EL (cell line): ENCODE results near the gene TMEM255B.
"Not testable (repeated sequence)": the region's sequence is repeated elsewhere in the genome, so short reads cannot be mapped to it uniquely, and the experiment has no call there.

Experiments used
- DNase-seq: peaks from one replicate; pipeline ENCODE4 v3.0.0-alpha.2; 2016

The TMEM255B gene

DNA sequence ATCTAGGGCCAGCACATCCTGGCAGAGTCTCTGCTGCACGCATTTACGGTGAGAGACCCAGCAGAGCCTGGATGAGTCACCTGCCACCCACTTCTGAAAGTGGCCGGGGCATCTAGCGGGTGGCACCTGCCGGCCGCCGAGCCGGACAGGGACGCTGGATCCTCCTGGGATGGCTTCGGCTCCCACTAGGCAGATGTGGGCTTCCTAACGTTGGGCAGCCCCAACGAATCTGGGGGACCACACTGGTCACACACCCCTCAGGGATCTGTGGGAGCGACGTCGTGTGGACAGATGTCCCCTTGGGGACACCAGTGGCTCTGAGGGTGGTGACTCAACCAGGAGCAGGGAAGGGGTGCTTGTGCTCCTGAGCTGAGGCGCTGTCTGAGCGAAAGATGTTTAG lies 32.2 kb downstream of the TMEM255B start:
- no peak for DNase-seq

DNA sequence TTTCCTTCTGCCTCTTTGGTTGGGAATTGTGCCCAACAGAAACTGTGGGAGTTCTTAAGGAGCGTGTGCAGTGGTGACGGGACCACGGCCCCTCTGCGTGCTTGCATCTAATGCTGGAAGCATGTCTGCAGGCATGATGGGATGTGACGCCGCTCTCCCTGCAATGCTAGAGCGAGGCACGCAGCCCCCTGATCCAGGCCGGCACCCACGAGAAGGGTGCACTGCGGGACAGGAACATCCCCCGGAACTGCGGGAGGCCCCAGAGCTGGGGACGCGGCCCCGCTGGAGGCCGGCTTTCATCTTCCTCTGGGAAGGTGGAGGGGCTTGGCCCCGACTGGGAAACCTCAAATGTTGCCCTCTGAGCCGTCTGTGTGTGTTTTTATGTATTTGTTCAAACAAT lies 32.7 kb downstream of the TMEM255B start:
- no peak for DNase-seq

DNA sequence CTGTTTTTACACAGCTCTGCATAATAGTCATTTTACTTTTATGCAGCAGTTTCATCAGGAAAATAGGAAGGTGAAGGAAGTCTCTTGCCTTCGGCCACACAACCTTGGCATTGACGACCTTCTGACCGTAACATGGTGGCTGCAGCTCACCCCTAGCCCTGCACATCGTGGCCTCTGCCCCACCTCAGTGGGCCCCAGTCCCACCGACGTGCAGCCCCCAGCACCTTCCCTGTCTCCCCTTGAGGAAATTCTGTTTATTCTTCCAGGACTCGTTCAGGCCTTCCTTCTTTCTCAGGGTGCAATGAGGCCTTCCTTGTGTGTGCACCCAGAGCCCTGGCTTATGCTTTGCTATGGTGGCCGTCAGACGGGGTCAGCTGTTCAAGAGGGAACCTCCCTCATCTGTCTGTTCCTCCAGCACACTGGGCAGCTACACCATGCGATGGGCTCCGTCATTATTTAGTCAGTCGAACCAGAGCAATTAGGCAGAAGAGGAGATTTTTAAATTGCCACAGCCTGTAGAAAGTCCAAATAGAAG lies 33.3 kb downstream of the TMEM255B start:
- DNase-seq: no peak

DNA sequence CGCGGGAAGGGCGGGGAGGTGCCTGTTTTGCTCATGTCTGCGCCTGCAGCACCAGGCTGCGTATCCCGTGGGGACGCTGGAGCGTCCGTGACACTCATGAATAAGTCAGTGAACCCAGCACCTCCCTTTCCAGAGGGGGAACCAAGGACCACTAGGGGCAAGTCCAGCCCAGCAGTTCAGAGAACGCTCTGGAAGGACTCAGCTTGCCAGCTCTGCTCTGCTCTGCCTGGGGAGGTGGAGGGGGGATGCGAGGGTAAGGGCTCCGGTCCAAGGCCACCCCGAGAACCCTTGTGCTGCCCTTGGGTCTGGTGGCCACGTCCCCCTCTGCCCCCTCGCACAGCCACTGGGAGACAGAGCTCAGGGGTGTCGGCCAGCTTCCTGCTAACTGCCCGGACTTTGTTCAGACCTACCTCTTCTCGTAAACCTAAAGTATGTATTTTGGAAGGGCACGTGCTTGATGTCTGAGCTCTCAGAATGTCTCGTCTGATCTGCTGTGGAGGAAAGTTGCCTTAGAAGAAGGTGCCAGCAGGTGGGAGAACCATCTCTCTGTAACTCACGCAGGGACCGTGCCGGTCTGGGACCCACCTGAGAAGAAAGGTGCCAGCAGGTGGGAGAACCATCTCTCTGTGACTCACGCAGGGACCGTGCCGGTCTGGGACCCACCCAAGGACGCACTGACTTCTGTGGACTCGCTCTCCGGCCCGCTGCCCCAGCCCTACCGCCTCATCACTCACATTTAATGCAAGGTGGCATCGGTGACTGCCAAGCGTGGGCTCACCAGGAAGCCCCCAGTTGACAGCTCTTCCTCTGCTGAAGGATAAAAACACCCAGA lies 34.1 kb downstream of the TMEM255B start:
- no peak for DNase-seq

DNA sequence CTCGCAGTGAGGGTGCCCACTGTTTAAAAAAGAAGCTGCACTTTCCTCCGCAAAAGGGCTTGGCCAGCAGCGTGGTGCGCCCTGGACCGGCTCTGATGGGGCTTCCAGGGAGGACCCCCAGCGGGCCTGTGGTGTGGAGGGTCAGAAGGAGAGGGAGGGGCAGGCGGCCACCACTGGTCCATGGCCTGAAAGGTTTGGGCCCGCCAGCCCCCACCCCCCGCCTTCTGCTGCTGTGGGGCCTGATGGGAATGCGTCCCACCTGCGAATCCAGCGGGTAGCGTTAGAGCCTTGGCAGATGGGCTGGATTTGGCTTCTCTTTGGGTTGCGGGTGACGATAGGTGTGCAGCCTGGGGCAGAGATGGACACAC lies 34.7 kb downstream of the TMEM255B start:
- DNase-seq: no peak

DNA sequence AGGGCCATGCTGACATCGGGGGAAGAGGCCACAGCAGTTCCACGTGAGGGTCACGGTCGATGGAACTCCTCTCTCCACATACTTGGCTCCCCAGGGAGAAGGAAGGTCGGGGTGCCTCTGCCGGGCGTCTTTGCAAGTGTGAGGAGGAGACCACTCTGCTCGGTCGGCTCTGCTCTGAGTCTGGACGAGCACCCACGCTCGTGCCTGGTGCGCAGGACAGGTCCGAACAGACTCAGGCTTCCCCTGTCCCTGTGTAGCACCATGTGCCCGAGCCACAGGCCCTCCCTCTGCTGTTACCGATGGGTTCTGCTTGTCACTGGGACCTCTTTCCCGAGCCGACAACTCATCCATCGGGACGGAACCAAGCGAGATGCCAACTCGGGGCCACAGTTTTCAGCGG lies 35.1 kb downstream of the TMEM255B start:
- no peak for DNase-seq

DNA sequence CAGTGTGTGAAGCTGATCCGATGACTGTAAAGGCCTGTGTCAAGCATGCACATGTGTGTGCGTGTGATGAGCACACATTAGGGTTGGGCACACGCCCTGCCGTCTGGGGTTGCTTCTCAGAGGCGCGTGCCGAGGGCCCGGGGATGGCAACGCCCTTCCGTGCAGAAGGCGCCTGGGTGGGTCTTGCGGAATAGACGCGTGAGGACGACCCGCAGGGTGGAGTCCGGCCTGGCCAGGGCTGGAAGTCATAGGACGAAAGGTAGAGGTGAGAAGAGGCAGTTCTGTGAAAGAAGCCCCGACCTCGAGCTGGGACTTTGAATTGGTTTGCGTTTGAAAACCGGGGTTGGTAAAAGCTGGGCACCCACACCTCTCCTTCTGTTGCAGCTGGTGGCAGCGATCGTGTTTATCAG lies 35.7 kb downstream of the TMEM255B start:
- no peak for DNase-seq

DNA sequence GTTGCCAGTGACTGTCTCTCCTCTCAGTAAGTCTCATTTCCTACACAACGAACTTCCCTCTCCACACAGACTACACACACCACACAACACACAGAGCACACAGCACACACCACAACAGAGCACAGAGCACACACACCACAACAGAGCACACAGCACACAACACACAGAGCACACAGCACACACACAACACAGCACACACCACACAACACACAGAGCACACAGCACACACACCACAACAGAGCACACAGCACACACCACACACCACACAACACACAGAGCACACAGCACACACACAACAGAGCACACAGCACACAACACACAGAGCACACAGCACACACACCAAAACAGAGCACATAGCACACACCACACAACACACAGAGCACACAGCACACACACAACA lies 36.3 kb downstream of the TMEM255B start:
- DNase-seq: not testable (repeated sequence)

DNA sequence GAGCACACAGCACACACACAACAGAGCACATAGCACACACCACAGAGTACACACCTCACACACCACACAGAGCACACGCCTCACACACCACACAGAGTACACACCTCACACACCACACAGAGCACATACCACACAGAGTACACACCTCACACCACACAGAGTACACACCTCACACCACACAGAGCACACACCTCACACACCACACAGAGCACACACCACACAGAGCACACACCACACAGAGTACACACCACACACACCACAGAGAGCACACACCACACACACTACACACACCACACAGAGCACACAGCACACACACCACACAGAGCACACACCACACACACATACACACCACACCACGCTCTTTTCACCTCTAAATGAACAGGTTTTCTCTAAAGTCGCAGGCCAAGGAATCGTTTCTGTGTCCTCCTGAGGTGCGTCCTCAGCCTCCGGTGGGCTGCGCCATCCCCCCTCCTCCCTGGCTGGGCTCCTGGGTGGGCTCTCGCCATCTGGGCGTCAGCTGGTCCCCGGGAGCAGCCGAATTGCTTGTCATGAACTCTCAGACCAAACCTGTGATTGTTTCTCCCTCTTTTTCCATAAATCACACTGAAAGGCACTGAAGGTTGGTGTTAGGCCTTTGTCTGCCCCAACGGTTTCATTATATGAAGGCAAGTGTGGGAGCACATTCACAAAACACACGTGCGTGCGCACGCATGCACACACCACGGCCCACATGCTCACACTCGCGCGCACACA lies 37.4 kb downstream of the TMEM255B start:
- no peak for DNase-seq

DNA sequence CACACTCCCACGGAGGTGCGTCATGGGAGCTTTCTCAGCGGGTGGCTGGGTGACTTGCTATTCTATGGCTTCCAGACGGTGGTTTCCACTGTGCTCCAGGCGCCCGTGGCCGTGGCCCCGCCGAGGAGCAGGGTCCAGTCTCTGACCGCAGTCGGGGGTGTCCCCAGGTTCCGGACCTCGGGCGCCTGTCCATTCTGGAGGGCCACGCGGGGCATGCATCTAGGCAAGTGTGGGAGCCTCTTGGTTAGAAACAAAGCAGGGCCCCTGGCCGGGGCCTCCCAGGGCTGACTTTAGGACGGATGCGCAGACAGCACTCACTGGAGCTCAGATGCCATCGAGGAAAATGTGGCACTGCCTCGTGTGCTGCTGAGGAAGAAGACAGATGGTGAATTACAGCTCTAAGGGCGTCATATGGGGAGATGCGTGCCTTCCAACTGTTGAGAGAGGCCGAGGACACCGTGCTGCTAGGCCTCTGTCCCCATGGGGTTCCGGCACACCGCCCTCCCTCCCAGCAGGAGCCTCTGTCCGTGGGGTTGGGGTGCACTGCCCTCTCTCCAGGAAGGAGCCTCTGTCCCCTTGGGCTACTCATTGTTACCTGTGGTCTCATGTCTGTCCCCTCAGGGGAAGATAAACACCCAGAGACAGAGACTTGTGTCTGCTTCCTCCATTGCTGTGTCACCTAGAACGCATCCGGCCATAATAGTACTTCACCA lies 38.1 kb downstream of the TMEM255B start:
- DNase-seq: no peak

DNA sequence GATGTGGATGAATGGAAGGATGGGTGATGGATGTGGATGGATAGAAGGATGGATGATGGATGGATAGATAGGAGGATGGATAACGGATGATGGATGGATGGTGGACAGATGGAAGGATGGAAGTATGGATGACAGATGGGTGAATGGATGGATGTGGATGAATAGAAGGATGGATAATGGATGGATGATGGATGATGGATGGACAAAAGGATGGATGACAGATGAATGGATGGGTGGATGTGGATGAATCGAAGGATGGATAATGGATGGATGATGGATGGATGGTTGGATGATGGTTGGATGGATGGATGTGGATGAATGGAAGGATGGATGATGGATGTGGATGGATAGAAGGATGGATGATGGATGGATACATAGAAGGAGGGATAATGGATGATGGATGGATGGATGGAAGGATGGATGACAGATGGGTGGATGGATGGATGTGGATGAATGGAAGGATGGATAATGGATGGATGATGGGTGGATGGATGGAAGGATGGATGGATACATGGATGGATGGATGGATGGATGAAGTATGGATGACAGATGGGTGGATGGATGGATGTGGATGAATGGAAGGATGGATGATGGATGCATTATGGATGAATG lies 39.3 kb downstream of the TMEM255B start:
- DNase-seq: no peak

DNA sequence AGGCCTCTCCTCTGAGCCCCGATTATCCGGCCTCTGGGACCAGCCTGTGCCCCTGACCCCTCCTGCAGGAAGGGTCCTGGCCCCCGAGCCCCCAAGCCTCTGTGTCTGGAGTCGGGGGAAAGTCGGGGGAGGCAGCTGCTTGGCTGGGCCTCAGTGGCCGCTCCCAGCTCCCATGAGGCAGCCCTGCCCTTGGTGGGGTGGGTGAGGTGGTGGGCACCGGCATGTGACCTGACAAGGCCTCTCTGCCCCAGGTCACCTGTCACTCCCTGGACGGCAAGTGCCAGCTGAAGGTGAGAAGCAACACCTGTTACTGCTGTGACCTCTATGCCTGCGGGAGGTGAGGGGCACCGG lies 41.5 kb downstream of the TMEM255B start:
- DNase-seq: no peak

DNA sequence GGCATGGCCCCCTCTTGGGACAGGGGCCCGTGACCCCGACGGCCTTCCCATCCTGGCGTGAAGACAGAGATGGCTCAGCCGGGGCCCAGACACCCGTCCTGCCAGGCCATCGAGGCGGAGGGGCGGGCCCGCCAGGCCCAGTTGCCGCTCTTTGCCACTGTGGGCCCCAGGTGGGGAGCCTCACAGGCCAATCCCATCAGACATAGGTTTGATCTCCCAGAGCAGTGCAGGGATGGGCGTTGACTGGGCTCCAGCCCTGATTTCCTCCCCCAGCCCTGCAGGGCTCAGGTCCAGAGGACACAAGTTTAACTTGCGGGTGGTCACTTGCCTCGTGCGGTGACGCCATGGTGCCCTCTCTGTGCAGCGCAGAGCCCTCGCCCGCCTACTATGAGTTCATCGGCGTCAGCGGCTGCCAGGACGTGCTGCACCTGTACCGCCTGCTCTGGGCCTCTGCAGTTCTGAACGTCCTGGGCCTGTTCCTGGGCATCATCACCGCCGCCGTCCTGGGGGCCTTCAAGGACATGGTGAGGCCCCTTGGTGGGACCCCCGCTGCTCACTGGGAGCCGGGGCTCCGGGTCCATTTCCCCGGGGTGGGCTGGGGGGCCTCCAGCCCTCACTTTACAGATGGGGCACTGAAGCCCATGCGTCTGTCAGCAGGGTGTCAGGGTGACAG lies 42.4 kb downstream of the TMEM255B start:
- no peak for DNase-seq

DNA sequence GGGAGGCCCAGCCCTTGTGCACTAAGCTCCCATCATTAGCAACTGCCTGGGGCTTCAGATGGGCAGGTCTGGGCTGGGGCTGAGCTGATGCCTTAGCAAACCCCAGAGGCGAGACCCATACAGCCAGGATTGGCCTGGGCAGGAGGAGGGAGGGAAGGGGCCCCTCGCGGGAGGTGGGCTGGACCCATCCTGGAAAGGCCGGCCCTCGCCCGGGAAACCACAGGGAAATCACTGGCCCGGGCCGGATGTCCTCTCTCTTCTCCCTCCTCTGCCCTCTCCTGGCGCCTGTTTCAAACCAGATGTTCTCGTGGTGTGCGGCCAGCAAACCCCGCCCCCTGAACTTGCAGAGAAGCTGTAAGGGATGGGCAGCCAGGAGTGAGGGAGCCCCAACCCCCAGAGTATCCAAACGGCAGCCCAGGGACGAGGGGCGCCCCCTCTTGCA lies 43.1 kb downstream of the TMEM255B start:
- peak; percentile 82 for DNase-seq

DNA sequence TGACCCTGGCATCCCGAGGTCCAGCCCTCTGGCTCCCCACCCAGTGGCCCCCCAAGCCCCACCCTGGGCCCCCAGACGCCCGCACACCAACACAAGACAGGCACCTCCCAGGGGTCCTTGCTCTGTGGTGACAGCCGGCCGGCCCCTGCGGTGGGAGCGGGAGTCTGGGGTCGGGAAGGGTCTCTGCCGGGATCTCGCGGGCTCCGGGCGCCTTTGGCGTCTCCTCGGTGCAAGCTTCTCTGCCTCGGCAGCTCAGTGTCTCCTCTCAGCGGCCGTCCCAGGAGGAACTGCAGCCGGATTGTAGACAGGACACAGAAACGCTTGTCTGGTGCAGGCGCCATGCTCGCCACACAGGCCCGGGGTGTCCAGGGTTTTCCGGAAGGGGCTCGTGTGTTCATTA lies 43.7 kb downstream of the TMEM255B start:
- no peak for DNase-seq

DNA sequence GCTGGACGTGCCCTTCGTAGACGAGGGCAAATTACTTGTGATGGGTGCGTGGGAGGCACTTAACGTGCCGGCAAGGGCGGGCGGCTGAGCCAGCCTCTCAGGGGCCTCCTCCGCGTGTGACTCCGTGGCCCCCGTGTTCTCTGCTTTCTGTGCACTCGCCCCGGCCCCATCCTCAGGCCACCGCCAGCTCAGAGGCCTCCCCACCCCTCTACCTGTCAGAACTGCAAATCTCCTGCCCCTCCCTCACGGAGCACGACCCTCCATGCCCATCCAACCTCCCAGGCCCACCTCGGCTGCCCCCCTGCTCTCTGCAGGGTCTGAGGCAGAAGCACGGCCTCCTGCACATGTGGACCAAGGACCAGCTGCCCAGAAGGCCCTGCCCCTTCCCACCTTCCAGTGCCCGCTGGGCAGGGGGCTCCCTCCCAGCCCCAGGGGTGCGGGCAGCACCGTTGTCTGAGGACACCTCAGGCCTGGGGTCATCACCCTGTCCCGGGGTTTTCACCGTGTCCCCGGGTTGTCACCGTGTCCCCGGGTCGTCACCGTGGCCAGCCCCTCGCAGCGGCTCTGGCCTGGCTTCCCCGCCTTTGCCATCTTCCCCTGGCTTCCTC lies 44.5 kb downstream of the TMEM255B start:
- no peak for DNase-seq

DNA sequence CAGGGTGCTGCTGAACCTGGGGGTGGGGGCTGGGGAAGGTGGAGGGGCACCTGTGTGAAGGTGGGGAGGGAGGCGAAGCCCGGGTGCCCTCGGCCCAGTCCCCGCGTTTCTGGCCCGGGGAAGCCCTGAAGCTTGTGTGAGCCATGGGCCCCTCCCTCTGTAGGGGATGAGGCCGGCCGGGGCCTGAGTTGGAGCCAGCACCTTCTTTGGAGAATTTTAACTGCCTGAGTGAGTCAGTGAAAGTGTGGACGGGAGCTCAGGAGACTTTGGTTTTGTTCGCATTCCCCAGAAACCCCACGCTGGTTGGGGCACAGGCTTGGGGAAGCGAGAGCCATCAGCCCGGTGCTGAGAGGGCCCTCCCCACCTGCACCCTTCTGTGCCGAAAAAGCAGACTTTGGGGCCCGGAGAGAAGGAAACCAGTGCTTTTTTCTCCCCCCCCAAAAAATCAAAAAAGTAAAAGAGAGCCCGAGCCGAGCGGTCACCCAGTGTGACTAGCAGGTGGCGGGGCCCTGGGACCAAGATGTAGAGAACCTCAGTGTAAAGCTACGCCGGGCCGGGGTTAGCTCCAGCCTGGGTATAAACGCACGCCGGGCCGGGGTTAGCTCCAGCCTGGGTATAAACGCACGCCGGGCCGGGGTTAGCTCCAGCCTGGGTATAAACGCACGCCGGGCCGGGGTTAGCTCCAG lies 45.1 kb downstream of the TMEM255B start:
- no peak for DNase-seq

DNA sequence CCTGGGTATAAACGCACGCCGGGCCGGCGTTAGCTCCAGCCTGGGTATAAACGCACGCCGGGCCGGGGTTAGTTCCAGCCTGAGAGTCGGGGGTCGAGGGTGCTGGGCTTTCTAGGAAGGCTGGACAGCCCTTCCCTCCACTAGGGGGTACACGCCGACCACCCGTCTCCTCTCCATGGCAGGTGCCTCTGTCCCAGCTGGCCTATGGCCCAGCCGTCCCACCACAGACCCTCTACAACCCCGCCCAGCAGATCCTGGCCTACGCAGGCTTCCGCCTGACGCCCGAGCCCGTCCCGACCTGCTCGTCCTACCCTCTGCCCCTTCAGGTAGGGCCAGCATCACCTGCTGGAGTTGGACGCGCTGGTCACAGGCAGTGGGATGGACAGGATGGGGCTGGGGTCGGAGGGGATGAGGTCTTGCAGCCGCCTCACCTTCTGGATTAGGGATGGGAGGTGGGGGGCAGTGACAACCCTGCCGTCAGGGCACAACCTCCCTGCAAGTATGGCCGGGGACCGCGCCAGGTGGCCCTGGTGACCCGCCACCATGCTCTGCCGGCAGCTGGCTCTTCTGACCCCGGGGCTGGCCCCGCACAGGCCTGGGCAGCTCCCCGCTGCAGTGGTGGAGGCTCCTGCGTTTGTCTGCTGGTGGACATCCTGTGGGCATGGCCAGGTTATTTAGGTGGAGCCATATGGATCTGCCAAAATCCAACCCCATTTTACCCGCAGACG lies 45.8 kb downstream of the TMEM255B start:
- DNase-seq: no peak

DNA sequence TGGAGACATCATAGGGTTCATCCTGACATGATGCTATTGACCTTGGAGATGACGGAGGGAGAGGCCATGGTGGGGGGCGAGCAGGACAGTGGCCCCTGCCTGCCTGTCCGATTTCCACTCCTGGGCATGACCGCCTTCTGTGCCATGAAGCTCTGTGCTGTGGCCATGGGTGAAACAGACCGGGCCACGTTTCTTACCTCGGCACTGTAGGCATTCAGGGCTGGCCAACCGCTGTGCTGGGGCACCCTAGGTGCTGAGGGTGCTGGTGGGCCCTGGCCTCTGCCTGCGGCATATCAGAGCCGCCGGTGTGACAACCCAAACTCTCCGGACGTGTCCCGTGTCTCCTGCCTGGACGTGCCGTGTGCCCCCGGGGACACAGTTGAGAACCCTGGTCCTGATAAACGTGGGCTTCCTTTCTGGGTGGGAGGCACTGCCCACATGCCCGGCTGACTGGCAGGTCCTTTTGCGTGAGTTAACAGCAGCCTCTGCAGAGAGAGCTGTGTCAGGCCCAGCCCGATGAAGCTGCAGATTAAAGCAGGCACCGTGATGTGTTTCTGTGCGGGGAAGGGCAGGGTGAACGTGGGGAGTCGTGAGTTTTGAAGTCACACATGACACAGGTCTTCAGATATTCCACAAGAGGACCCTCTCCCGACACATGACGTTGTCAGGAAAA lies 46.5 kb downstream of the TMEM255B start:
- no peak for DNase-seq

DNA sequence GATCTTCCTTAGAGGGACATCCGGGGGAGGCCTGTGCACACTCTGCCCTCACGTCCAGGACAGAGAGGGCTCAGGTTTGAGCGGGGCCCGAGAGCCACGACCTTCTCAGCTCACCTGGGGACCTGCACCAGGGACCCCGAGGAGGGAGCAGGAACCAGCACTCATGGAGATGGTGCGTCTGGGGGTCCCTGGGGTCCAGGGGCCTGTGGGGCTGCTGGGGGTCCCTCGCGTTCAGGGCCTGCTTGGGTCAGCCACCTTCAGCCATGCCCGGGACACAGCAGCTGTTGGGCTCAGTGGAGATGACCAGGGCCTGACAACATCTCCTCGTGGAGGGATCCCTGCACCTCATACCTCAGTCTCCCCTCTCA lies 47.1 kb downstream of the TMEM255B start:
- DNase-seq: no peak
